T-cell (primary cell): ENCODE data around the gene RFPL3. TPM values are rescaled to one million over a fixed set of nuclear protein-coding genes. Genes with fewer than 3 reads are reported as not detected.

Source experiments
- ATAC-seq, 4 experiments: fragments of 200-7000 bp in 3 of 4; fragments of 150-1000 bp in 1 of 4; cut with Tn5 transposase; replicated peaks in 1 of 4; 1 replicate in 3 of 4; 2 replicates in 1 of 4; pipeline ENCODE4 v1.10.0; 2021; ENCODE audit warnings: moderate library complexity in 3 of 4, mild to moderate bottlenecking in 2 of 4, moderate number of reproducible peaks in 1 of 4
- CTCF ChIA-PET, 2 donors: fragments of 300-600 bp; sonication (Branson Sonifier 250); formaldehyde crosslinking; loops; one replicate each; lab custom pipeline; 2022; ENCODE audit warnings: antibody characterized with exemption in 2 of 2; lab: Charles Lee
- POLR2A ChIA-PET, 2 donors: fragments of 300-600 bp; sonication (Branson Sonifier 250); formaldehyde crosslinking; loops; one replicate each; lab custom pipeline; 2022; ENCODE audit warnings: antibody characterized with exemption in 2 of 2; lab: Charles Lee
- DNase-seq, 35 experiments: peaks; one replicate each; pipeline versions ENCODE4 v3.0.0 to v3.0.0-alpha.2; 2013 to 2023
- H3K27ac ChIP-seq: one replicate; pipeline ENCODE4 v1.5.1; 2013; ENCODE audit warnings: low read length
- H3K27me3 ChIP-seq, 2 experiments: replicated peaks in 1 of 2; 1 replicate in 1 of 2; 2 replicates in 1 of 2; pipeline versions ENCODE4 v1.6.1 to v1.7.0; 2013; ENCODE audit warnings: low read length in 1 of 2, mixed read lengths in 1 of 2; ENCODE audit not compliant: control insufficient read depth in 2 of 2, insufficient read depth in 2 of 2; ENCODE audit errors: extremely low read depth in 1 of 2
- H3K36me3 ChIP-seq, 2 donors: 1 replicate in 1 of 2; 2 replicates in 1 of 2; pipeline versions ENCODE4 v1.6.1 to v1.7.0; 2013; ENCODE audit warnings: low read length in 1 of 2; ENCODE audit not compliant: control insufficient read depth in 2 of 2, insufficient read depth in 1 of 2; ENCODE audit errors: extremely low read depth in 1 of 2
- H3K4me1 ChIP-seq, 2 experiments: 1 replicate in 1 of 2; 2 replicates in 1 of 2; pipeline versions ENCODE4 v1.6.1 to v1.7.0; 2013; ENCODE audit warnings: low read length in 2 of 2, mixed read lengths in 1 of 2; ENCODE audit not compliant: insufficient read depth in 2 of 2, control insufficient read depth in 1 of 2; ENCODE audit errors: extremely low read depth in 1 of 2
- H3K4me3 ChIP-seq, 2 donors: 1 replicate in 1 of 2; 2 replicates in 1 of 2; pipeline versions ENCODE4 v1.5.1 to v1.7.0; 2013; ENCODE audit warnings: mild to moderate bottlenecking in 2 of 2, low read length in 1 of 2, moderate library complexity in 1 of 2; ENCODE audit not compliant: control insufficient read depth in 1 of 2; ENCODE audit errors: extremely low read depth in 1 of 2
- H3K9me3 ChIP-seq: 2 replicates; pipeline ENCODE4 v1.7.0; 2013
- H3K27ac Mint-ChIP-seq, 2 donors: one replicate each; pipeline ENCODE4 v1.8.0; 2020 to 2021; ENCODE audit warnings: mild to moderate bottlenecking in 2 of 2, mixed read lengths in 2 of 2
- H3K27me3 Mint-ChIP-seq, 2 donors: one replicate each; pipeline ENCODE4 v1.8.0; 2021 to 2022; ENCODE audit warnings: mixed read lengths in 2 of 2
- H3K36me3 Mint-ChIP-seq: one replicate; pipeline ENCODE4 v1.8.0; 2021; ENCODE audit warnings: mixed read lengths
- H3K4me1 Mint-ChIP-seq, 3 donors: one replicate each; pipeline ENCODE4 v1.8.0; 2020 to 2022; ENCODE audit warnings: mixed read lengths in 3 of 3, mild to moderate bottlenecking in 1 of 3
- H3K4me3 Mint-ChIP-seq, 3 donors: one replicate each; pipeline ENCODE4 v1.8.0; 2020 to 2022; ENCODE audit warnings: mild to moderate bottlenecking in 3 of 3, mixed read lengths in 3 of 3, moderate library complexity in 3 of 3
- H3K9me3 Mint-ChIP-seq, 3 donors: one replicate each; pipeline ENCODE4 v1.8.0; 2020 to 2022; ENCODE audit warnings: mixed read lengths in 3 of 3
- WGBS: methylation state at CpG from one replicate; pipeline ENCODE4 v1.1.5; 2013; ENCODE audit warnings: missing lambda C conversion rate; ENCODE audit not compliant: insufficient coverage; 5-methylcytosine and 5-hydroxymethylcytosine counted together
- total RNA-seq, 35 experiments: library from RNA in 6 of 35; stranded (reverse) in 6 of 35; fragments of 120-200 nt in 1 of 35; gene quantifications; one replicate each; pipeline versions ENCODE4 v1.2.1 to v1.2.4 and lab custom pipeline; 2013 to 2026

RFPL3 gene
- total RNA-seq, 5 donors from 2014 or later (not counting 1 experiment from before 2014, with no cell fraction given): not detected

- H3K36me3 ChIP-seq: no peaks in the 10 kb centered on the region
- ATAC-seq (no peak), DNase-seq (no peak)
- WGBS: 60% methylated on average over 4 of the region's 11 CpGs
- H3K4me3 Mint-ChIP-seq: no peak overlapping the region
- ChIA-PET POLR2A (no interaction called here), CTCF (no interaction called here)
- H3K4me1 Mint-ChIP-seq: no peaks in the 10 kb centered on the region
- H3K4me1 ChIP-seq: no peaks in the 10 kb centered on the region
- no peak overlapping the region for H3K27ac ChIP-seq
- H3K9me3 Mint-ChIP-seq: peaks cover 0 to 5% (median 0%) of the 10 kb centered on the region in 3 donors
- H3K27me3 ChIP-seq: peaks cover 0 to 12% of the 10 kb centered on the region in 2 experiments
- H3K27ac Mint-ChIP-seq: no peak overlapping the region
- no peaks in the 10 kb centered on the region for H3K9me3 ChIP-seq
- peaks cover 3 to 8% of the 10 kb centered on the region in 2 donors for H3K27me3 Mint-ChIP-seq
- no peak overlapping the region for H3K4me3 ChIP-seq
- H3K36me3 Mint-ChIP-seq: no peaks in the 10 kb centered on the region
Observed at GRCh38 chr22:32323513-32324164, 34.0 kb upstream of the RFPL3 start.

GRCh38 chr22:32324505-32325415, 32.9 kb upstream of the RFPL3 start:
- H3K4me3 Mint-ChIP-seq: no peak overlapping the region
- Histone ChIP-seq H3K36me3 (no peaks in the 10 kb centered on the region), H3K4me1 (no peaks in the 10 kb centered on the region), H3K9me3 (no peaks in the 10 kb centered on the region), H3K27ac (no peak overlapping the region), H3K4me3 (no peak overlapping the region), H3K27me3 (peaks cover 0 to 9% of the 10 kb centered on the region in 2 experiments)
- no peaks in the 10 kb centered on the region for H3K4me1 Mint-ChIP-seq
- peaks cover 0 to 4% of the 10 kb centered on the region in 2 donors for H3K27me3 Mint-ChIP-seq
- H3K36me3 Mint-ChIP-seq: no peaks in the 10 kb centered on the region
- ChIA-PET POLR2A (no interaction called here), CTCF (no interaction called here)
- no peak overlapping the region for H3K27ac Mint-ChIP-seq
- DNase-seq (no peak), ATAC-seq (no peak)
- 87% methylated on average over 26 of the region's 26 CpGs for WGBS
- no peaks in the 10 kb centered on the region for H3K9me3 Mint-ChIP-seq

- CTCF ChIA-PET: no interaction called here
- Histone ChIP-seq H3K27me3 (peaks cover 0 to 12% of the 10 kb centered on the region in 2 experiments), H3K9me3 (no peaks in the 10 kb centered on the region), H3K4me1 (no peaks in the 10 kb centered on the region), H3K36me3 (no peaks in the 10 kb centered on the region), H3K27ac (no peak overlapping the region), H3K4me3 (no peak overlapping the region)
- ATAC-seq (no peak), DNase-seq (no peak)
- H3K4me3 Mint-ChIP-seq: no peak overlapping the region
- peaks cover under 1 to 6% of the 10 kb centered on the region in 2 donors for H3K27me3 Mint-ChIP-seq
- no peaks in the 10 kb centered on the region for H3K4me1 Mint-ChIP-seq
- H3K9me3 Mint-ChIP-seq: no peaks in the 10 kb centered on the region
- no peaks in the 10 kb centered on the region for H3K36me3 Mint-ChIP-seq
- H3K27ac Mint-ChIP-seq: no peak overlapping the region
- 88% methylated on average over 9 of the region's 9 CpGs for WGBS
- POLR2A ChIA-PET: no interaction called here
Observed at GRCh38 chr22:32325416-32325801, 32.3 kb upstream of the RFPL3 start.

- 69% methylated on average over 5 of the region's 7 CpGs for WGBS
- ATAC-seq (no peak), DNase-seq (no peak)
- Mint-ChIP-seq H3K27me3 (peaks cover 4 to 10% of the 10 kb centered on the region in 2 donors), H3K9me3 (no peaks in the 10 kb centered on the region), H3K36me3 (no peaks in the 10 kb centered on the region), H3K4me3 (no peak overlapping the region), H3K4me1 (no peaks in the 10 kb centered on the region), H3K27ac (no peak overlapping the region)
- H3K4me3 ChIP-seq: no peak overlapping the region
- H3K27me3 ChIP-seq: peaks cover 0 to 13% of the 10 kb centered on the region in 2 experiments
- POLR2A ChIA-PET: no interaction called here
- H3K27ac ChIP-seq: no peak overlapping the region
- no peaks in the 10 kb centered on the region for H3K36me3 ChIP-seq
- CTCF ChIA-PET: no interaction called here
- no peaks in the 10 kb centered on the region for H3K9me3 ChIP-seq
- H3K4me1 ChIP-seq: no peaks in the 10 kb centered on the region
Observed at GRCh38 chr22:32325811-32326237, 31.8 kb upstream of the RFPL3 start.

- Mint-ChIP-seq H3K27me3 (peaks cover 4 to 9% of the 10 kb centered on the region in 2 donors), H3K4me1 (no peaks in the 10 kb centered on the region), H3K36me3 (no peaks in the 10 kb centered on the region), H3K9me3 (no peaks in the 10 kb centered on the region), H3K4me3 (no peak overlapping the region), H3K27ac (no peak overlapping the region)
- no peaks in the 10 kb centered on the region for H3K9me3 ChIP-seq
- ChIA-PET CTCF (no interaction called here), POLR2A (no interaction called here)
- ATAC-seq (no peak), DNase-seq (no peak)
- no peak overlapping the region for H3K27ac ChIP-seq
- peaks cover 0 to 16% of the 10 kb centered on the region in 2 experiments for H3K27me3 ChIP-seq
- H3K36me3 ChIP-seq: no peaks in the 10 kb centered on the region
- H3K4me3 ChIP-seq: no peak overlapping the region
- no peaks in the 10 kb centered on the region for H3K4me1 ChIP-seq
- 93% methylated on average over 9 of the region's 10 CpGs for WGBS
Observed at GRCh38 chr22:32326647-32327046, 31.0 kb upstream of the RFPL3 start.

- no peak for ATAC-seq
- 87% methylated on average over 4 of the region's 4 CpGs for WGBS
- H3K27me3 Mint-ChIP-seq: peaks cover 4 to 7% of the 10 kb centered on the region in 2 donors
Observed at GRCh38 chr22:32327066-32327465, 30.6 kb upstream of the RFPL3 start.

More at GRCh38 chr22:32327066-32327465, 30.6 kb upstream of the RFPL3 start:
- POLR2A ChIA-PET: no interaction called here
- H3K4me3 Mint-ChIP-seq: no peak overlapping the region
- Histone ChIP-seq H3K4me3 (no peak overlapping the region), H3K9me3 (no peaks in the 10 kb centered on the region), H3K4me1 (no peaks in the 10 kb centered on the region), H3K36me3 (no peaks in the 10 kb centered on the region), H3K27ac (no peak overlapping the region), H3K27me3 (peaks cover 0 to 20% of the 10 kb centered on the region in 2 experiments)
- H3K9me3 Mint-ChIP-seq: no peaks in the 10 kb centered on the region
- CTCF ChIA-PET: no interaction called here
- no peak for DNase-seq
- H3K36me3 Mint-ChIP-seq: no peaks in the 10 kb centered on the region
- H3K4me1 Mint-ChIP-seq: no peaks in the 10 kb centered on the region
- no peak overlapping the region for H3K27ac Mint-ChIP-seq
